NAMALWA (cell line): ENCODE results near the gene MRPL36.

Experiments used
- DNase-seq: peaks from one replicate; pipeline ENCODE4 v3.0.0-alpha.2; 2015; ENCODE audit warnings: low spot score

MRPL36 gene

DNA sequence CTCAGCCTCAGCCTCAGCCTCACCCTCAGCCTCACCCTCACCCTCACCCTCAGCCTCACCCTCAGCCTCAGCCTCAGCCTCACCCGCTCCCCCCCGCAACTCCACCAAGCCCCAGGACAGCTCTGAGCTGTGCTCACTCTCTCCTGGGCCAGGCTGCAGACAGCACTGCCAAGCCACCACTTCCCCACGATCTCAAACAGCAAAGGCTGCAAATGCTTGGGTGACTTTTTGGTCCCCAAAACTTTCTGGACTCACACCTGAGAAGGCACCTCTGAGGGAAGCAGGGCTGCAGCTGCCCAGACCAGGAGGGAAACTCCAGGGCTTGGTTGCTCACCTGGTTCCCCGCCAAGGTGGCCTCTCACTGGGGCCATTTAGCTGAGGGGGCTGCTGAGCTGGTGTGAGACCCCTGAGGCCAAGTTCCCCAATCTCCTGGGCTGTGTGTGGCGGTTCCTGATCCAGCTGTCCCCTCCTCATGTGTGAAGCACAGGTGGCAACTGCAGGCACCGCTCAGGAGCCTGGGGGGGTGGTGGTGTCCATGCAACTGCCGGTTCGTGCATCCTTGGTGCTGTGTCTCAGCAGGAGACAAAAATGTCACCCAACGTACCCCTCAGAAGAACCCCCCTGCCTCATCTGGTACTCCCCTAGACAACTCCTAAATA is 17.8 kb downstream of the MRPL36 start:
- peak; percentile 53 for DNase-seq

GRCh38 chr5:1781107-1781506 is 18.5 kb downstream of the MRPL36 start:
- DNase-seq = no peak

GRCh38 chr5:1780614-1780930 is 19.1 kb downstream of the MRPL36 start:
- no peak for DNase-seq

GRCh38 chr5:1779782-1780613 is 19.6 kb downstream of the MRPL36 start:
- no peak for DNase-seq

DNA sequence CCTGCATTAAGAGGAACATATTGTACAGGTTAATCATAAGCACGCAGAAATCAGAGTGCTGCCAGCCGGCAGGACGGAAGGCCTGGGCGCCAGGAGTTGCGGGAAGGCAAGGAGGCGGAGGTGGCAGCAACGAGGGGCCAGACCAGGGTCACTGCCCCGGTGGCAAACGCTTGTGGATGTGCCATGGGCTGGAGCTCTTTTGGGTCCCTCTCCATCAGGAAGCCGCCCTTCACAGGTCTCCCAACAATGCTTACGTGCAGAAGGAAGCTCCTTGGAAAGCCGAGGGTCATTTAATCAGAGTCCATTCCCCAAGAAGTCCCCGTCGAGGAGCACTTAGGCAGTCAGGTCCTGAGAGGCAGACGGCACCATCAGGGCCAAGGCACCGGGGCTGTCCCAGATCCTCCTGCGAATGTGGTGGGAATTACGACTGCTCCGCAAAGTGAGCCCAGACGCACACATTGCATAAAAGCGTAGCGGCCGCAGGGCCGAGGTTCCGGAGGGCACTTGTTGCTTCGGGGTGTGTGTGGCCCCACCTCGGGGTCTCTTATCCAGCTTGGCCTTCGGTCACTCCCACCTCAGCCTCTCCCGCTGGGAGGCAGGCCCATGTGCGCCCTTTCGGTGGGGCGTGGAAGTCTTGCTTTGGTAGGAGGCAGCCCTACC is 20.5 kb downstream of the MRPL36 start:
- DNase-seq = no peak

GRCh38 chr5:1778138-1779020 is 21.3 kb downstream of the MRPL36 start:
- DNase-seq = no peak

- no peak for DNase-seq
Observed at GRCh38 chr5:1777281-1778137, 22.1 kb downstream of the MRPL36 start.

DNA sequence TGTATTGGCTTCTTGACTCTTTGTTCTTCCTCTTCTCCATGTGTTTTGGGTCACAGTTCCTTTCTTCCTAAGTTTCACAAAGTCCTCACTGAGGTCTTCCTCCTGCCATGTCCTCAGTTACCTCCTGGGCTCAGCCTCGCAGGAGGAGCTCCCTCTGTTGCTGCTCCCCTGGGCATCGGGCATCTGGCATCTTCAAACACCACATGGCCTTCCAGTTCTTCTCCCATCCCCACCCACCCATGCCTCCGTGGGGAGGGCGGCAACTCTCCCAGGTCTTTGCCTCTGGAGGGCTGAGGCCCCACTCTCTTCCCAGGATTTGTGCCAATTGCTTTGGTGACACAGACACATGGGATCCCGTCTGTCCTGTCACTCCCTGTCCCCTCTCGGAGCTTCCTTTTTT is 22.8 kb downstream of the MRPL36 start:
- no peak for DNase-seq

- peak; percentile 74 for DNase-seq
Observed at GRCh38 chr5:1772634-1773033, 27.0 kb downstream of the MRPL36 start.

- DNase-seq = no peak
Observed at GRCh38 chr5:1771149-1772065, 28.2 kb downstream of the MRPL36 start.

DNA sequence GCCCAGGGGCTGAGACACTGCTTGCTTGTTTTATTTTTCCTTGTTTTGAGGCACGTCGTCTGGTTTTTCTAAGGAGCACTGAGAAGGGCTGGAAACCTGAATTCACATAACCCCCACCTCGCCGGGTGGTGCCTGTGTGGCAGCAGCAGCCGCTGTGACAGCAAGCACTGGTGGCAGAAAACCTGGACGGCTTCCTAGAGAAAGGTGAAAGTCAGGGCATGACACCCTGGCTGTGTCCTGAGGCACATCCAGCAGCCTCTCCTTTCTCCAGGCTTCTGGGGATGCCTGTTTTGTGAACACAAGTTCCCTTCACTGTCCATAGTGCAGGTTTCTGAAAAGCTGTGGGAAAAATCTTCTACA is 29.2 kb downstream of the MRPL36 start:
- no peak for DNase-seq

- DNase-seq = no peak
Observed at GRCh38 chr5:1769752-1770442, 29.7 kb downstream of the MRPL36 start.

DNA sequence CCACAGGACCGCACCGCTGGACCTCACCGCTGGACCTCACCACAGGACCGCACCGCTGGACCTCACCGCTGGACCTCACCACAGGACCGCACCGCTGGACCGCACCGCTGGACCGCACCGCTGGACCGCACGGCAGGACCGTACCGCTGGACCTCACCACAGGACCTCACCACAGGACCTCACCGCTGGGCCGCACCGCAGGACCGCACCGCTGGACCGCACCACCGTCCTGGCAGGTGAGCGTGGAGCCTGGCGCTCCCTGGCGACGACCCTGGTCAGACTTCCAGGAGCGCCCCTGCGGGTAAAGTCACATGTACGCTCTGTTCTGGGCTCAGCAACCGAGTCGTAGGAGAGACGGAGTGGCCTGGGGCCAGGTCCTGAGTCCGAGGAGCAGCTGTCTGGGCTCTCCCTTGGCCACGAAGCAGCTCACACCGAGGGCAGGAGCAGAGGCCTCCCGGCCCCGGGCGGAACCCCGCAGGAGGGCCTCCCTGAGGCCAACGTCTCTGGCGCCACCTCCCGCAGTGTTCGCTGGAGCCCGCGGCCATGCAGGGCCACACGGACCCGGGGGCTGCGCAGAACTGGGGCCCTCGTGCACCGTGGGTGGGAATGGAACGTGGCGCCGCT is 30.5 kb downstream of the MRPL36 start:
- no peak for DNase-seq

DNA sequence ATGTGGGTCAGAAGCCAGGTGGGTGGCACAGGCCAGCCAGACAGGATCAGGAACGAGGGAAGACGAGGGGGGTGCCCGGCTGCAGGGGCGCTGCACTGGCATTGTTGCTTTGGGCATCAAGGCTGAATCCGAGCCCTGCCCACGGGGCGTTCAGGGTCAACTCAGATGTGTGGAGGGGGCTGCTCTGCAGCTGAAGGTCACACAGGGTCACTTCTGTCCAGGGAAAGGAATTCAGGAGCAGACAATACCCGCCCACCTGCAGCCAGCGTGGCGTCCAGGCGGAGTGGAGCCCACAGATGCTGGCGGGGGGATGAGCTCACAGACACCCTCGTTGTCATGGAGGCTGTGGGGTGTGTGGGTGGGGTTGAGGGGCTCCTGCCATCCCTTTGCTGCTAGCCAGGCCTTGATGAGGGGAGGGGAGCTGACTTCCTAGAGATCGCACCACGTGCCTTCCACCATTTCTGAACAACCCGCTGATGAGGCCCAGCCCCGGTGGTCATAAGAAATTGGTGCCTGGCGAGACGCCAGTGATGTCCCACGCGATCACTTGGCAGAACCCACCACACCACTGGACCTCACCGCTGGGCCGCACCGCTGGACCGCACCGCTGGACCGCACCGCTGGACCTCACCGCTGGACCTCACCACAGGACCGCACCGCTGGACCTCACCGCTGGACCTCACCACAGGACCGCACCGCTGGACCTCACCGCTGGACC is 31.2 kb downstream of the MRPL36 start:
- no peak for DNase-seq

- no peak for DNase-seq
Observed at GRCh38 chr5:1767524-1768282, 31.9 kb downstream of the MRPL36 start.

- no peak for DNase-seq
Observed at GRCh38 chr5:1765880-1766235, 33.8 kb downstream of the MRPL36 start.

GRCh38 chr5:1765141-1765879 is 34.3 kb downstream of the MRPL36 start:
- peak; percentile 80 for DNase-seq
